Measurements from ENCODE around the gene CCDC28B. TPM values are rescaled to one million over a fixed set of nuclear protein-coding genes. Genes with fewer than 3 reads are reported as not detected.
"Not testable (repeated sequence)": the region's sequence is repeated elsewhere in the genome, so short reads cannot be mapped to it uniquely, and the experiment has no call there.

Gene CCDC28B
- total RNA-seq (2014; rRNA removed; shearing (Covaris generic)) = 8.8 and 9.4 TPM in 2 replicates

DNA sequence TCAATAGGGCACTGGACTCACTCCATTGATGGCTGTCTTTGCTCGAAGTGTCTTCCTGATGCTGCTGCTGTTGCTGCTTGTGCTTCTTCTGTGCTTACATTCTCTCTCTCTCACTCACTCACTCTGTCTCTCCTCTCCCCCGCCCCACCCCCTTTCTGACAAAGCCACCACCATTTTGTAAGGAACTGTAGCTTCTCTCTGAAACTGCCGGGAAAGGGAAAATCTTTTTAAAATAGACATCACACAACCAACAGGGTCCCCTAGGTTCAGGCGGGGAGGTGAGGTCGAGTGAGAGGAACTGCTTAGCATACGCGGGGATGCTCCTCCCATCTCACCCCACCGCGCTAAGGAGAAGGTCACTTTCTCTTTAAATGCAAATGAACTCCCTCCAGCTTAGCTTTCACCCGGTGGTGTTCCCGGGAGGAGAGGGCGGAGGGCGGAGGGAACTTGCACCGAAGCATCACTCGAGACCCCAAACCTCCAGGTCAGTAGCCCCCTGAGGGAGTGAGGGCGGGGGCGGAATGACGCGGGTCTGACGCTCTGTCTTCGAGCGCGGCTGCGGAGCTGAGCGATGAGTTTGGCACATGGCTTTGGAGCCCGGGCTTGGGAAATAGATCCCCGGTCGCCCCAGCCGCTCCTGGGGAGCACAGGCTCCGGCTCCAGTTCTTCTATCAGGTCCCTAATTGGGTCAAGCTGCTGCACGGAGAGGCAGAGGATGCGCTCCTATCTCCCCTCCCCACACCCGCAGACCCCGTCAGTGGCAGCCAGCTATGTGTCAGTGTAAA is at the start of gene CCDC28B:
Gene CCDC28B, plus strand, starts transcription at position 370 of the 785 bp plus-strand sequence. CDS start 1,341 bp downstream, outside the sequence.
- peak; percentile 64 for DNase-seq (ENCODE audit: low read depth)

DNA sequence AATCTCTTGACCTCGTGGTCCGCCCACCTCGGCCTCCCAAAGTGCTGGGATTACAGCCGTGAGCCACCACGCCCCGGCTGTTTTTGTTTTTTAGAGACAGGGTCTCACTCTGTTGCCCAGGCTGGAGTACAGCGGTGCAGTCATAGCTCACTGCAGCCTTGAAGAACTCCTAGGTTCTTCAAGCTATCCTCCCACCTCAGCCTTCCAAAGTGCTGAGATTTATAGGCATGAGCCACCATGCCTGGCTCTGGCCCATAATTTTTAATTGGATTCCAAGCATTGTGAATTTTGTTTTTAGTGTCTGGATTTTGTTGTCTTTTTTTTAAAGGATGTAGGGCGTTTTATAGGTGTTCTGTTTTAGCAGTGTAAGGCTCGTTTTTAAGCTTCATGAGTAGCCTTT is 49.5 kb upstream of the CCDC28B start:
- DNase-seq (ENCODE audit: low read depth) = peak; percentile 53

DNA sequence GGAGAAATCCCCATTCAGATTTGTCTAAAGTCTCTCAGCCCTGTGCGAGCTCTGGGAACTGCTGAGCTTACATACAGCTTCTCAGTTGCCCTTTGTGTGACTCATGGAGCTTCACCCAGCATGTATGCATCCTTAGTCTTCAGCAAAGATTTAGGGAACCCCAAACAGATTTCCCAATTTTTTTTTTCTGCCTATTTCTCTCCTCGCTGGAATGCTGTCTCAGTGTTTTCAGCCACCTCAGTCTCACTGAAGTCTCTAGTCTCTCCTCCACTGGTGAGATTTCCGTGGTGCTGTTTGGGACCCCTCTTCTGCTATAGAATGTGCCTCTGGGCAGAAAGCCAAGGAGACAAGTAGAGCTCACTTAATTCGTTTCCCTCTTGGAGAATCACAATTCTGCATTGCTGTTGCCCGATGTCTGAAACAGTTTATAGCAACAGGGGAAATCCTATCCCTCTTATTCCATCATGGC is 49.0 kb upstream of the CCDC28B start:
- DNase-seq (ENCODE audit: low read depth) = peak; percentile 38

DNA sequence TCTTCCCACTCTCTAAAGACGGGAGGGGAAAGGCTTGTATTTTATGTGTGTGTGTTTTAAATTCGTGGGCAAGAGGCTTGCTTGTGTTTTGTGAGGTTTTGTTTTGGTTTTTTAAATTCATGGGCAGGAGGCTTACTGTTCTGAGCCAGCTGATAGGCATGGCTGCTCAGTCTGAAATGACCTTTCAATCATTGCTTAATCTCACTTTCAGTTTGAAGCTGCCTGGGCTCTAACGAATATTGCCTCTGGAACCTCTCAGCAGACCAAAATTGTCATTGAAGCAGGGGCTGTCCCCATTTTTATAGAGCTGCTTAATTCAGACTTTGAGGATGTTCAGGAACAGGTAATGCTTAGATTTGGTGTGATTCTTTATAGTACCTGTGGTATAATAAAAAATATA is 41.2 kb upstream of the CCDC28B start:
- no peak for DNase-seq (ENCODE audit: low read depth)

DNA sequence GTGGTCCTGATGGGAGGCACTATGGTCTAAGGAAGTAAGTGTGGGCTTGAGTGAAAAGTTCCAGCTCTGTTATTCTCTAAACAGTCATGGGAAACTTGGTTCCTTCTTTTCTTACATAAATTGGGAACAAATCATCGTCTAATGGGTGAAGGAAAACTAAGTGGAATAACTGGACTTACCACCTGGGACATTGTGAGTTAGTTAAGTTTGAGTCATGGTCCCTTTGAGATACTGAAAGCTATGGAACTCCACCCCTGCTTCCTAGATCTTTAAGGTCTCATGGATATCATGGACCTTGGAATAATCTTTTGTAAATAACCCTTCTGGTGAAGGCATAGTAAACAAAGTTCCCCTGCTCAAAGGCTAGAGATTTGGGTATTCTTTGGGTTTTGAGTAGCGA is 37.0 kb upstream of the CCDC28B start:
- no peak for DNase-seq (ENCODE audit: low read depth)

DNA sequence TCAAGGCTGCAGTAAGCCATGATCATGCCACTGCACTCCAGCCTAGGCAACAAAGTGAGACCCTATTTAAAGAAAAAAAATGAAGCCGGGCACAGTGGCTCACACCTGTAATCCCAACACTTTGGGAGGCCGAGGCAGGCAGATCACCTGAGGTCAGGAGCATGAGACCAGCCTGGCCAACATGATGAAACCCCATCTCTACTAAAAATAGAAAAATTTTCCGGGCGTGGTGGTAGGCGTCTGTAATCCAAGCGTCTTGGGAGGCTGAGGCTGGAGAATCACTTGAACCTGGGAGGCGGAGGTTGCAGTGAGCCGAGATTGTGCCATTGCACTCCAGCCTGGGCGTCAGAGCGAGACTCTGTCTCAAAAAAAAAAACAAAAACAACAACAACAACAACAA is 34.8 kb upstream of the CCDC28B start:
- DNase-seq (ENCODE audit: low read depth) = not testable (repeated sequence)

DNA sequence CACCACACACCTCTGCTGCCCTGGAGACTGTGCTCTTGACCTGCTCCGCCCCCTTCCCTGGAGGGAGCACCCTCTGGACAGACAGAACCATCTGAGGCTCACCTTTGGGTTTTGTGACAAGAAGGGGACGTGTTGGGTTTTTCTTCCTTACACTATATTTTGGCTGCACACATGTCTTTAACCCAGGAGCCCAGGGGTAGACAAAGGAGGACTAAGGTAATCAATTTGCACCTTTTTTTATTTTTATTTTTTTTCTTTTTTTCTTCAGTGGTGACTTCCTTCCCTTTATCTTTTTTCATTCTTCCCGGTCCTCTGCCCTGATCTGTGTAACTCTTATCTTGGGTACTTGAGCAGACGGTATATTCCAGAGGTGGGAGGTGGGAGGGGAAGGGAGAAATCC is 29.4 kb upstream of the CCDC28B start:
- no peak for DNase-seq (ENCODE audit: low read depth)

DNA sequence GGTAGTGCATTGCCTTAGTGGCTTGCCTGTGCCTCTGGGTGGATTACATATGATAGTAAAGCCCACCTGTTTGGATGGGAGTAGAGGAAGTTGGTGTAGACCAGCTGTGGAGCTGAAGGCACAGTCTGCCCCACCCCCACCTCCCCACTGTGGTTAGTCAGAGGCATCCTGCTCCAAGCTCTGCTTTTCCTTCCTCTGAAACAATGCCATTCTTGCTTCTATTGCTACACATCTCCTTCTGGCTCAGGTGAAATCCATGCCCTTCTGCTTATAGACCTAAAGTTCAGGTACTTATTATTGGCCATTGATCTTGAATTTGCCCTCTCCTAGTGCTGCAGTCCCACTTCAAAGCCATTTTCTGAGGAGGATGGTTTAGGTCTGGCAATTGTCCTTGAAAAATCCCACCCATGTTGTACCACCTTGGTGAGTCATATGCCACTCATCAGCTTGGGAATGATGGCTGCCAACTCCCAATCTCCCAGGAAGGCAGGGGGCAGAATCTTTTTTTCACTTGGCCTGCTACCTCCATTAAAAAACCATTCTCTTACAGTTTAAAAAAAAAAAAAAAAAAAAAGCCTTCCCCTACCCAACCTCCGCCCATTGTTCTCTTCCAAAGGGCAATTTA is 27.7 kb upstream of the CCDC28B start:
- DNase-seq (ENCODE audit: low read depth) = peak; percentile 61

DNA sequence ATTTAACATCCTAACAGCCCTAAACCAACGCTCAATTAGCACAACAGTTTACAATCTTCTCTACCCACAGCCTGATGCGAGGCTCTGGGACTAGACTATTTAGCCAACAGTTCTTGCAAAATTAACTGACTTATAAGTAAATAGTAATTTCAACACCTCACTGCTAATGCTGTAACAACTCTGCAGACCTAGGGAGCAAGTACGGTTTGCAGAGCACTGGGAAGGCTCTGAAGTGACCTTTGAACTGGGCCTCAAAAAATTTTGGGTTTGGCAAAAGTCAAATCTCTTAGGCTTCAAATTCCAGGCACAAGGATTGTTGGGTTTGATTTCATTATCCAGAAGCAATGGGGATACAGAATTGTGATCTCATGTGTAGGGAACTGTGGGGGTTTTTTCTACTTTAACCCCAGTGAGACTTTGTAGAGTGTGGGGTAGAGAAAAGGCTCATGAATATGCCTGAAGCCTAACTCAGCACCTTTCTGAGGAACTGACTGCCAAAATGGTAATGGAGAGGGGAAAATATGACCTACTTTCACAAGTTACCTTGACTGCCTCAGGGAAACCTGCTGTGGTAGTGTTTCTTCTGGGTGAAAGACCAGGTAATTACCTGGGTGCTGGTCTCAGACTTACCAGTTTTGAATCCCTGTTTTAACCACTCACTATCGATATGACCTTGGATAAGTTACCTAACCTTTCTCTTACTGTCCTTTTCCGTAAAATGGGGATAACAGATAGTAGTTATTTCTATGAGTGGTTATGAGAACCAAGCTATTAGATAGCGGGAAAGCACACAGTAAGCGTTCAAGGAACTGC is 21.8 kb upstream of the CCDC28B start:
- DNase-seq (ENCODE audit: low read depth) = no peak

DNA sequence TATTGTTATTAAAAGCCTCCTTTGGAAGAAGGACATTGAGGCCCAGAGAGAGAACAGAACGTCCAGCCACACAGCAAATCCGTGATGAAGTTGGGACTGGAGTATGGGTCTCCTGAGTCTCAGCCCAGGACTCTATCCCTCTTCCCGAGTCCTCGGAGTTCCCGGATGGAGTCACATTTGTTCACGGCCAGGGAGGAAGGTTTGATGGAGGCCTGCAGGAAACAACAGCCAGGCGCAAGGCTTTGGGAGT is 21.3 kb upstream of the CCDC28B start:
- no peak for DNase-seq (ENCODE audit: low read depth)

DNA sequence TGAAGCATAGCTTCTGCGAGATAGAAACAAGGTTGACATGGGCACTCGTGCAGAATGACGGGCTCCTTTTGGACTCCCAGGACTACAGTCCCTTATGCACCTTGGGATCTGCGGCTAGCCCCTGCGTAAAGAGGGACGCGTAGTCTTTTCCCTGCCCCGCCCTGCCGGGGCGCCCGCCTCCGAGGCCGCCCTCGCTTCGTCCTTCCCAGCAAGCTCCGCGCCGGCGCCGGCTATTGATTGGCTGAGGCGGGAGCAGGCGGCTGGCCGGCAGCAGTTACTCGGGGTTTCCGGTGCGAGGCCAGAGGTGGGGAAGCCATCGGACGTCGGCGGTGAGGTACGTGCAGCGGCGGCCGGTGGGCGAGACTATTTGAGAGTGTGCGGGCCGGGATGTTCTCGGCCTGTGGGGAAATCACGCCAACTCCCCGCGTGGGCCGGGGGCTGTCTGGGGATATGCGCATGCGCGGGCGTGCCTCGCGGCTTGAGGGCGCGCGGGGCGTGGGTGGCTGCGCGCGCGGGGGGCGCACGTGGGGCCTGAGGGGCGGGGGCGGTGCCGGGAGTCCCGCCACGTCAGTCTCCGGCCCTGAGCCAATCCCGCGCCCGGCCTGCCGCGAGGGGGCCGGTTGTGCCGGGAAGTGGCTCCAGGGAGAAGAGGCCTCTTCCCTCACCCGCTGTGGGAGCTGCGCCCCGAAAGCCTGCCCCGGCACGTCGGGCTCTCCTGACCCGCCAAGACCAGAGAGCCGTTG is 20.8 kb upstream of the CCDC28B start, which contains the start of gene TXLNA:
Gene TXLNA, plus strand, starts transcription at position 233 of the 743 bp plus-strand sequence. CDS start 671 bp downstream, outside the sequence.
- peak; percentile 90 for DNase-seq (ENCODE audit: low read depth)

DNA sequence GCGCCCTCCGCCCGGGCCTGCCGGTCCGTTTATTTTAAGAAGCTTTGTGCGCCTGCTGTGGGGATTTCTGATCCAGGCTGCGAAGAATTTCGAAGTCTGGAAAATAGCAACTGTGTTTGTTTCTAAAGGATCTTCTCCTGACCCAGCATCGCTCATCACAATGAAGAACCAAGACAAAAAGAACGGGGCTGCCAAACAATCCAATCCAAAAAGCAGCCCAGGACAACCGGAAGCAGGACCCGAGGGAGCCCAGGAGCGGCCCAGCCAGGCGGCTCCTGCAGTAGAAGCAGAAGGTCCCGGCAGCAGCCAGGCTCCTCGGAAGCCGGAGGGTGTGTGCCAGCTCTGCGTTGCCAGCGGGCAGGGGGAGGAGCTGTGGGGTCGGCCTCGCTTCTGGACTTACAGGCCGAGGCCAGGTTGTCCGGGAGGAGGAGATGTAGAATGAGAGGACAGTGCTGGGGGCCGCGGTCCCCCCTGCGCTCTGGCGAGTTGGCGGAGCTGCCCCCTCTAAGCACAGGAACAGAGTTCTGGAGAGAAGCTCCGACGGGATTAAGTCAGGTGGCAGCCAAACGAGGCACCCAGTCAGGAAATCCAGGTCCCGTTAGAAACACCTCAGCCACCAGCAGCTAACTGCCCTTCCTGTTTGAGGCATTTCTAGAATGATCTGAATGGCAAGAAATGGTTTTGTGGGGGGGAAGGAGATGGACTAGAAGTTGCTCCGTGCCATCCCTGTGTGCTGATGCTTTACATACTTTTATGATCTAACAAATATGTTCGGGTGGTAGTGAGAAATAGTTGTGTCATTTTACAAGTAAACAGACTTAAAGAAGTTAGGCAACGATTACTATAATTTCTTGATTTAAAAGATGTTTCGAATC is 20.0 kb upstream of the CCDC28B start:
- peak; percentile 66 for DNase-seq (ENCODE audit: low read depth)

DNA sequence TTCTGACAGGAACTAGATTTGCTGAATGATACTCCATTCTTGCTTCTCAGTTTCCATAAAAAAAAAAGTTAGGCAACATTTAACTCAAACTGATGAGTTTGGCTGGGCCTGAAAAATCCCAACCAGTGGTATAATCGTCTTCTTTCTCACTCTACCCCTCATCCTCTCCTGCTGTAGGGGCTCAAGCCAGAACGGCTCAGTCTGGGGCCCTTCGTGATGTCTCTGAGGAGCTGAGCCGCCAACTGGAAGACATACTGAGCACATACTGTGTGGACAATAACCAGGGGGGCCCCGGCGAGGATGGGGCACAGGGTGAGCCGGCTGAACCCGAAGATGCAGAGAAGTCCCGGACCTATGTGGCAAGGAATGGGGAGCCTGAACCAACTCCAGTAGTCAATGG is 19.3 kb upstream of the CCDC28B start:
- no peak for DNase-seq (ENCODE audit: low read depth)

DNA sequence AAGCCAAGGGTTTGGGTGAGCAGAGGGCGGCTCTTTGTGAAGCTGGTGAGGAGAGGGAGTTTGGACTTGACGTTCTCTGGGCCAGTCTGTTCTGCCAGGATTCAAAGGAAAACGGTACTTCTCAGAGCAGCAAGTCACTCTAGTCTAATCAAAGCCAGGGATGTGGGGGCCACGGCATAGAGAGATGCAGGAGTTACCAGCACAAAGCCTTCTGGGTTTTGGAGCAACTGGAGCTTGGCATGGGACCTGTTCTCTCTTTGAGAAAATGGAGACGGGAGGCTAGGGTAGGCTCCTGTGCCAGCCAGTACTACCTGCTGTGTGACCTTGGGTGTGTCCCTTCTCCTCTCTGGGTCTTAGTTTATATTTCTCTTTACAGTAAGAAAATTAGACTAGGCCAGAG is 18.8 kb upstream of the CCDC28B start:
- no peak for DNase-seq (ENCODE audit: low read depth)

DNA sequence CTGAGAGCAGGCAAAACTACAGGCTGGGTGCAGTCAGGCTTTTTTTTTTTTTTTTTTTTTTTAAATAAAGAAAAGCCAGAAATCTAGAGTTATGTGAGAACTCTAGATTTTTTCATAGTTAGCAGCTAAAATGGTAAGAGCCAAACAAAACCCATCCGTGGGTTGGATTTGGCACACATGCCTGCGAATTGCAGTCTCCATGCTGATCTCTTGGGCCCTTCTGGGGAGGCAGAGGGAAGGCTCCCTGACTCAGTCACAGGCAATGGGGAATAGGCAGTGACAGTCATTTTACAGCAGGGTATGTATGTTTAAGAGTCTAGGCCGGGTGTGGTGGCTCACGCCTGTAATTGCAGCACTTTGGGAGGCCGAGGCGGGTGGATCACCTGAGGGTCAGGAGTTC is 18.3 kb upstream of the CCDC28B start:
- no peak for DNase-seq (ENCODE audit: low read depth)

DNA sequence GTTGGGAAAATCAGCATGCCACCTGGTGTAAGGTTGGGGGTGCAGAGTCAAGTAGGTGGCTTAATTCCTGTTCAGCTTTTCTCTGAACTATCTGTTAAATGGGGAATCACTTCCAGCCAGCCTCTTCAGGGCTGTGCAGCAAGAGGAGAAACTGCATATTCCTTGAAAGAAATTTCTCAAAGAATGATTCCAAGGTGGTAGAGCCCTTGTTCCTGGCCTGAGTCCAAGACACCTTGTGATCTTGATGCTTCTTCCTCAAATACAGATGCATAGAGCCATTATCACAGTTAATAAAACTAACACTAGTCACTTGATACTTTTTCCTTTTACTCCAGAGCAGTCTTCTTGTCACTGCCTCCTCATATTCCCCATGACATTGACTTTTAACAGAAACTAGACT is 15.7 kb upstream of the CCDC28B start:
- DNase-seq (ENCODE audit: low read depth) = no peak

DNA sequence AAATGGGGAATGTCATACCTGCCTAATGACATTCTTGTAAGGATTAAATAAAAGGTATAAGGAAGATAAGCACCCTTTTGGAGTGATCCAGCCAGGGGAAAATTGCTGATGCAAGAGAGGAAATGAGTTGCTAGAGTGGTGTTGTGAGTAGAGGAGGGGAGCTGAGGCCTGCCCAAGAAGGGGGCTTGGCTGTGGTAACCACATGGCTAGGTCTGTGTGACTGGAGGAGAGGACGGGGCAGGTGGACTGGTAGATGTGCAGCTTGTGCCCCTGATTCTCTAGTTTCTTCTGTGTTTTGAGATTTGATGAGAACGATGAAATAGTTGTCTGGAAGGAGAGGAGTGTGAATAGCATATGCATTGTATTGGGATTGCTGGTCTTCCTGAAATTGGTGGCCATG is 14.3 kb upstream of the CCDC28B start:
- DNase-seq (ENCODE audit: low read depth) = no peak

DNA sequence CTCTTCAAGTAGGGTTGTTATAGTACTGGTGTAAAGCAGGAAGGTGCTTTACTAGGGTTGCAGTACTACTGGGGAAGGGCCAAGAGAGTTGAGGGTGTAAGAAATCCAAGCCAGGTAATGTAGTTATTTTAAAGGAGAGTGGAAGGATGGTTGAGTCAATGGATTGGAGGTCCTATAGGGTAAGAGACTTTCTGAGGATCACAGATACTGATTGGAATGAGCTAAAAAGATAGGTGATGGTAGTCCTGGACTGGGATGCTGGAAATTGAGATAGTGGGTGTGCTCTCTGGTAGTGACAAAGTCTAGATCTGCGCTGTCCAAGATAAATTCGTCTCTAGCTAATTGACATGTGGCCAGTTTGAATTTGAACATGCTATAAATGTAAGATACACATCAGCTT is 13.9 kb upstream of the CCDC28B start:
- DNase-seq (ENCODE audit: low read depth) = no peak

DNA sequence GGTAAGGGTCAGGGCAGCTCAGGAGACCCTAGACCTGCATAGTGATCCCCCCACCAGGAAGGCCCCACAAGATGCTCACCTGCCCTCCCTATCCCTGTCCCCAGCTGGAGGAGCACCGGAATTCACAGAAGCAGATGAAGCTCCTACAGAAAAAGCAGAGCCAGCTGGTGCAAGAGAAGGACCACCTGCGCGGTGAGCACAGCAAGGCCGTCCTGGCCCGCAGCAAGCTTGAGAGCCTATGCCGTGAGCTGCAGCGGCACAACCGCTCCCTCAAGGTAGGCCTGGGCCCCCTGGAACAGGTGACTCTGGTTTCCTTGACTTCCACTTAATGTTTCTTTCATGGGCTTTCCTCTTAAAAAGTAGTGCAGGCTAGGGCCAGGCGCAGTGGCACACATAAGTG is 12.5 kb upstream of the CCDC28B start:
- DNase-seq (ENCODE audit: low read depth) = no peak

DNA sequence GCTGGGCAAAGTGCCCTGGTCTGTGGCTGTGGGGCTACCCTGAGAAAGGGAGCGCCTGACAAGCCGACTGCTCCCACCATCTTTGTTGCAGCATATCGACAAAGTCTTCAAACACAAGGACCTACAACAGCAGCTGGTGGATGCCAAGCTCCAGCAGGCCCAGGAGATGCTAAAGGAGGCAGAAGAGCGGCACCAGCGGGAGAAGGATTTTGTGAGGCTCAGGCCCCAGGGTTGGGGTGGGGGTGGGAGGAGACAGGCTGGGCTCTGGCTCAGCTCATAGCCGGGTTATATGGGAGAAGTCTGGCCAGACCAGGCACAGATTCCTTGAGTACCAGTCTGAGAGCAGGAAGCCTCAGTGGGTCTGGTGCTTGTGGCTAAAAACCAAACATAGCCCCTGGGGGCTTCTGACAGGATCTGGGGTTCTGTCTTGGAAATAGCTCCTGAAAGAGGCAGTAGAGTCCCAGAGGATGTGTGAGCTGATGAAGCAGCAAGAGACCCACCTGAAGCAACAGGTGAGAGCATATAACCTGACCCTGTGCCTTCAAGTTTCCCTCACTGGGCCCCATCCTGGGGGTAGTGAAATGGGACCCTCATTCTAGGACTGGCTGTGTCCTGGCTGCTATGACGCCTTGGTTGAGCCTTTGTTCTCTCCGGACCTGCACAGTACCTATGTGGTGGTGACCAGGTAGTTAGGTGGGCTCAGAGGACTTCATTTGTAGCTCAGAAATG is 8.0 kb upstream of the CCDC28B start:
- DNase-seq (ENCODE audit: low read depth) = no peak

Measured in M059J (cell line).